ENCODE data around the gene SPRR5.

Gene SPRR5

DNA sequence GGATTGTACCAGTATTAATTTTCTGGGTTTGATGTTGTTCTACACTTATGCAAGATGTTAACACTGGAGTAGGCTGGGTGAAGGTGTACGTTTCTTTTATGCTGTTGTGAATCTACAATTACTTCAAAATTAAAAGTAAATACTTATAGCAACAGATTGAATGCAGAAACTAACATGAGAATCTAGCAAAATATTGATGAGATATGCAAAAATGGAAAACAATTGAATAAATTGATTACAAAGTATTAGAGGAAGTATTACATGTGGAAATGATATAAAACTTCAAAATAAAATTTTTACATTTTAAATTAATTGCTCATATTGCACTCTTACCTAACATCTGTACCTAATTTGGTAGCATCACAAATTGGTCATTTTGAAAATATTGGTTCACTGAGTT, 48.8 kb downstream of the SPRR5 start:
- no peak overlapping the region for H3K4me3 ChIP-seq
- DNase-seq (ENCODE audit: low spot score), result no peak
- no peak overlapping the region for H3K27ac ChIP-seq
- TF ChIP-seq, protein P1, sequence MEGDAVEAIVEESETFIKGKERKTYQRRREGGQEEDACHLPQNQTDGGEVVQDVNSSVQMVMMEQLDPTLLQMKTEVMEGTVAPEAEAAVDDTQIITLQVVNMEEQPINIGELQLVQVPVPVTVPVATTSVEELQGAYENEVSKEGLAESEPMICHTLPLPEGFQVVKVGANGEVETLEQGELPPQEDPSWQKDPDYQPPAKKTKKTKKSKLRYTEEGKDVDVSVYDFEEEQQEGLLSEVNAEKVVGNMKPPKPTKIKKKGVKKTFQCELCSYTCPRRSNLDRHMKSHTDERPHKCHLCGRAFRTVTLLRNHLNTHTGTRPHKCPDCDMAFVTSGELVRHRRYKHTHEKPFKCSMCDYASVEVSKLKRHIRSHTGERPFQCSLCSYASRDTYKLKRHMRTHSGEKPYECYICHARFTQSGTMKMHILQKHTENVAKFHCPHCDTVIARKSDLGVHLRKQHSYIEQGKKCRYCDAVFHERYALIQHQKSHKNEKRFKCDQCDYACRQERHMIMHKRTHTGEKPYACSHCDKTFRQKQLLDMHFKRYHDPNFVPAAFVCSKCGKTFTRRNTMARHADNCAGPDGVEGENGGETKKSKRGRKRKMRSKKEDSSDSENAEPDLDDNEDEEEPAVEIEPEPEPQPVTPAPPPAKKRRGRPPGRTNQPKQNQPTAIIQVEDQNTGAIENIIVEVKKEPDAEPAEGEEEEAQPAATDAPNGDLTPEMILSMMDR (IDR thresholded peaks at IDR 0.05), result no peak

DNA sequence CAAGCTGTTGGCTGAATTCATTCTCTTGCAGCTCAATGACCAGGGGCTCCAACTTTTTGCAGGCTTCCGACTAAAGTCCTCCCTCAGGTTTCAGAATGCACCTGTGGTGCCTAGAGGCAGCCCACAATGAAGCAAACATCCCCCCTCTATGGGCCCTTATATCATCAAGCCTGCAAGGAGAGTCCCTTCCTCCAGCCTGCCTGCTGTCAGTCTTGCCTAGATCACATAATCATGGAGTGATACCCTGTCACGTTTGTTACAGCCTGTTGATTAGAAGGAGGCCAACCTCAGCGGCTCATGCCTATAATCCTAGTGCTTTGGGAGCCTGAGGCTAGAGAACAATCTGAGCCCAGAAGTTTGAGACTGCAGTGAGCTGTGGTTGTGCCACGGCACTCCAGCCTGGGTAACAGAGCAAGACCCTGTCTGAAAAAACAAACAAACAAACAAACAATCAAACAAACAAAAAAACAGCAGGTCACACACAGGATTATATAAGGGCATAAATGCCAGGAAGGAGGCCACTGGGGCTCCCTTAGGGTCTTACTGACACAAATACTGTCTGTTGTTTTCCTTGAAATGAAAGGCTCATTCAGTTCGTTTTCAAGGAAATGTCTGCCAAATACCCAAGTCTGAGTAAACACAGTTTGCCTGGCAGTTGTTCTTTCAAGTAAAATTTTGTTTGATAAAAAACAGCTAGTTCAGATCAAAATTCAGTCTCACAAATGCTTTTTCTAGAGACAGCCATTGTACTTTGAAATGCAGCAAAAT, 49.8 kb downstream of the SPRR5 start:
- Histone ChIP-seq H3K4me3 (no peak overlapping the region), H3K27ac (no peak overlapping the region)
- DNase-seq (ENCODE audit: low spot score), result no peak
- TF ChIP-seq, protein P1 (IDR thresholded peaks at IDR 0.05), result no peak

DNA sequence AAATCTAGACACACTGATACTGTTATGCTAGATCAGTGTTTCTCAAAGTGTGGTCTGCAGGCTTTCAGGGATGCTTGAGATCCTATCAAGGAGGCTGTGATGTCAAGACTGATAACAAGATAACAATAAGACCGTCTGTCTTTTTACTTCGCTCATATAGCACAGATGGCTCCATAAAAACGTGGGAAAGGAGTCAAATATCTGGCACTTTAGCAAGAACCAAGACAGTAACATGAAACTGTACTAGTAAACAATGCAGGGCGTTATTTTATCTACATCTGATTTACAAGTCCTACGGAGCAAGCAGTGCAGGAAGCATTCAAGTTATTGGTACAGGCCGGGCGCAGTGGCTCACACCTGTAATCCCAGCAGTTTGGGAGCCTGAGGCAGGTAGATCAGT, 50.9 kb downstream of the SPRR5 start:
- Histone ChIP-seq H3K4me3 (no peak overlapping the region), H3K27ac (no peak overlapping the region)
- DNase-seq (ENCODE audit: low spot score), result no peak
- TF ChIP-seq, protein P1 (IDR thresholded peaks at IDR 0.05), result no peak

DNA sequence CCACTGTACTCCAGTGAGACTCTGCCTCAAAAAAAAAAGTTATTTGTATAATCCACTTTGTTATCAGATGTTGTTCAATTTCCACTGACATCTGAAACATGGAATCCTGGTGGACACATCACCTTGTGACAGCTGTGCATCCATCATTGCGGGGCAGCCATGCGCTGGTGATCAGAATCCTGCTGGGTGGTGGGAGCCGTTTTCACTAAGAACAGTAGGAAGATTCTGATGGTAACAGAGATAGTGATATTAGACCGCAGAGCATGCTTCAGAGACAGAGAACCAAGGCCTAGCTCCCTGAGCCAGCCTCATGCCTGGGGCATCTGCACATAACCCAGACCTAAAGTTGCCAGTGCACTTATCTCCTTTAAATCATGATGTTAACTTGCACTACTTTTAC, 51.5 kb downstream of the SPRR5 start:
- DNase-seq (ENCODE audit: low spot score), result no peak
- TF ChIP-seq, protein P1 (IDR thresholded peaks at IDR 0.05), result no peak
- Histone ChIP-seq H3K4me3 (no peak overlapping the region), H3K27ac (no peak overlapping the region)

All from coronary artery (tissue), 2 donors.